DOHH2 (cell line): ENCODE measurements around the gene TBCK.

Experiments
- H3F3A ChIP-seq: fragments of 200-600 bp; sonication (generic), shearing (Covaris generic); 2 replicates; pipeline ENCODE4 v1.6.0; 2016; ENCODE audit warnings: antibody characterized with exemption, mild to moderate bottlenecking; ENCODE audit not compliant: control insufficient read depth, insufficient read depth
- H3K27ac ChIP-seq: fragments of 200-600 bp; sonication (generic); 2 replicates; pipeline ENCODE4 v1.5.1; 2014; ENCODE audit warnings: low read depth, mild to moderate bottlenecking, low read length, moderate library complexity
- H3K27me3 ChIP-seq: fragments of 200-600 bp; sonication (generic); 2 replicates; pipeline ENCODE4 v1.6.1; 2014; ENCODE audit warnings: mild to moderate bottlenecking, low read length, mixed read lengths; ENCODE audit not compliant: control insufficient read depth
- H3K36me3 ChIP-seq: fragments of 200-600 bp; sonication (generic); 2 replicates; pipeline ENCODE4 v1.6.1; 2014; ENCODE audit warnings: mild to moderate bottlenecking, low read length, moderate library complexity, mixed read lengths; ENCODE audit not compliant: control insufficient read depth
- H3K4me1 ChIP-seq: fragments of 200-600 bp; sonication (generic); 2 replicates; pipeline ENCODE4 v1.6.1; 2014; ENCODE audit warnings: mild to moderate bottlenecking, low read length, mixed read lengths; ENCODE audit not compliant: control insufficient read depth
- H3K4me2 ChIP-seq: fragments of 200-600 bp; sonication (generic); 2 replicates; pipeline ENCODE4 v1.6.0; 2014; ENCODE audit warnings: mild to moderate bottlenecking, low read length, moderate library complexity
- H3K4me3 ChIP-seq: fragments of 200-600 bp; sonication (generic); 2 replicates; pipeline ENCODE4 v1.5.1; 2014; ENCODE audit warnings: mild to moderate bottlenecking, low read length, mixed read lengths
- H3K79me2 ChIP-seq: fragments of 200-600 bp; sonication (generic); 2 replicates; pipeline ENCODE4 v1.6.1; 2014; ENCODE audit warnings: mild to moderate bottlenecking, low read length, mixed read lengths; ENCODE audit not compliant: control insufficient read depth
- H3K9me2 ChIP-seq: fragments of 200-600 bp; sonication (generic); replicated peaks from 2 replicates; pipeline ENCODE4 v1.6.1; 2014; ENCODE audit warnings: mild to moderate bottlenecking, low read length, mixed read lengths; ENCODE audit not compliant: control insufficient read depth
- H3K9me3 ChIP-seq: fragments of 200-600 bp; sonication (generic); 2 replicates; pipeline ENCODE4 v1.6.1; 2014; ENCODE audit warnings: antibody characterized with exemption, low read length, mixed read lengths; ENCODE audit not compliant: control insufficient read depth, insufficient read depth
- H4K20me1 ChIP-seq: fragments of 200-600 bp; sonication (generic); 2 replicates; pipeline ENCODE4 v1.6.0; 2014; ENCODE audit warnings: low read depth, mild to moderate bottlenecking, antibody characterized with exemption, low read length, moderate library complexity; ENCODE audit not compliant: control insufficient read depth, insufficient read depth
- EZH2phosphoT487 ChIP-seq: fragments of 200-600 bp; sonication (generic); IDR thresholded peaks from 2 replicates; pipeline ENCODE4 v1.6.1; 2017; ENCODE audit warnings: borderline replicate concordance, mild to moderate bottlenecking, antibody characterized with exemption, low read length, moderate library complexity, mixed read lengths
- TF ChIP-seq, protein P1 (sequence below): fragments of 200-600 bp; sonication (generic); IDR thresholded peaks from one replicate; pipeline ENCODE4 v1.5.1; 2014; ENCODE audit warnings: antibody characterized with exemption, mild to moderate bottlenecking, low read depth, low read length; ENCODE audit not compliant: poor library complexity, severe bottlenecking

The TBCK gene

DNA sequence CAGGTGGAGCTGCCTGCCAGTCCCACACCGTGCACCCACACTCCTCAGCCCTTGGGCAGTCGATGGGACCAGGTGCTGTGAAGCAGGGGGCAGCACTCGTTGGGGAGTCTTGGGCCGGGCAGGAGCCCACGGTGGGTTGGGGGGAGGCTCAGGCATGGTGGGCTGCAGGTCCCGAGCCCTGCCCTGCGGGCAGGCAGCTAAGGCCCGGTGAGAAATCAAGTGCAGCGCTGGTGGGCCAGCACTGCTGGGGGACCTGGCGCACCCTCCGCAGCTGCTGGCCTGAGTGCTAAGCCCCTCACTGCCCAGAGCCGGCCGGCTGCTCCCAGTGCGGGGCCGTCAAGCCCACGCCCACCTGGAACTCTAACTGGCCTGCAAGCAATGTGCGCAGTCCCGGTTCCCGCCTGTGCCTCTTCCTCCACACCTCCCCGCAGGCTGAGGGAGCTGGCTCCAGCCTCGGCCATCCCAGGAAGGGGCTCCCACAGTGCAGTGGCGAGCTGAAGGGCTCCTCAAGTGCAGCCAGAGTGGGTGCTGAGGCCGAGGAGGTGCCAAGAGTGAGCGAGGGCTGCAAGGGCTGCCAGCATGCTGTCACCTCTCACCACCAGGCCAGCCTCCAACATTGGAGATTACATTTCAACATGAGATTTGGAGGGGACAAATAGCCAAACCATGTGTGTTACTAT is 223.5 kb downstream of the TBCK start:
- Histone ChIP-seq H3K27ac (no peak overlapping the region), H3K79me2 (no peaks in the 10 kb centered on the region), H4K20me1 (no peaks in the 10 kb centered on the region), H3K27me3 (no peaks in the 10 kb centered on the region), H3K9me2 (no peaks in the 10 kb centered on the region), H3F3A (no peaks in the 10 kb centered on the region), H3K36me3 (no peaks in the 10 kb centered on the region), H3K4me1 (no peaks in the 10 kb centered on the region), H3K4me3 (no peak overlapping the region), H3K9me3 (peaks cover 7% of the 10 kb centered on the region), H3K4me2 (no peak overlapping the region)
- TF ChIP-seq EZH2phosphoT487, result no peak
- TF ChIP-seq, protein P1, sequence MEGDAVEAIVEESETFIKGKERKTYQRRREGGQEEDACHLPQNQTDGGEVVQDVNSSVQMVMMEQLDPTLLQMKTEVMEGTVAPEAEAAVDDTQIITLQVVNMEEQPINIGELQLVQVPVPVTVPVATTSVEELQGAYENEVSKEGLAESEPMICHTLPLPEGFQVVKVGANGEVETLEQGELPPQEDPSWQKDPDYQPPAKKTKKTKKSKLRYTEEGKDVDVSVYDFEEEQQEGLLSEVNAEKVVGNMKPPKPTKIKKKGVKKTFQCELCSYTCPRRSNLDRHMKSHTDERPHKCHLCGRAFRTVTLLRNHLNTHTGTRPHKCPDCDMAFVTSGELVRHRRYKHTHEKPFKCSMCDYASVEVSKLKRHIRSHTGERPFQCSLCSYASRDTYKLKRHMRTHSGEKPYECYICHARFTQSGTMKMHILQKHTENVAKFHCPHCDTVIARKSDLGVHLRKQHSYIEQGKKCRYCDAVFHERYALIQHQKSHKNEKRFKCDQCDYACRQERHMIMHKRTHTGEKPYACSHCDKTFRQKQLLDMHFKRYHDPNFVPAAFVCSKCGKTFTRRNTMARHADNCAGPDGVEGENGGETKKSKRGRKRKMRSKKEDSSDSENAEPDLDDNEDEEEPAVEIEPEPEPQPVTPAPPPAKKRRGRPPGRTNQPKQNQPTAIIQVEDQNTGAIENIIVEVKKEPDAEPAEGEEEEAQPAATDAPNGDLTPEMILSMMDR, result no peak

DNA sequence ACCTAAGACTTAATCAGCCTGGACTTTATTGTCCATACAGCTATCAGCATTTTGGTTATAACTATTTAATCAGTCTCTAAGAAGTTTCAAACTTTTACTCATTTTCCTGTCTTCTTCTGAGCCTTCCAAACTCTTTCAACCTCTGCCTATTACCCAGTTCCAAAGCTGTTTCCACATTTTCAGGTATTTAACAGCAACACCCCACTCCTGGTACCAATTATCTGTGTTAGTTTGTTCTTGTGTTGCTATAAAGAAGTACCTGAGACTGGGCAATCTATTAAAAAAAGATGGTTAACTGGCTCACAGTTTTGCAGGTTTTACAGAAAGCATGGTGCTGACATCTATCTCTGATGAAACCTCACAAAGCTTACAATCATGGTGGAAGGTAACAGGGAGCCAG is 225.2 kb downstream of the TBCK start:
- no peaks in the 10 kb centered on the region for H3K36me3 ChIP-seq
- no peaks in the 10 kb centered on the region for H3K4me1 ChIP-seq
- no peak overlapping the region for H3K4me2 ChIP-seq
- no peaks in the 10 kb centered on the region for H3K79me2 ChIP-seq
- peaks cover 7% of the 10 kb centered on the region for H3K9me3 ChIP-seq
- no peaks in the 10 kb centered on the region for H3K9me2 ChIP-seq
- H3K27me3 ChIP-seq, result no peaks in the 10 kb centered on the region
- no peaks in the 10 kb centered on the region for H4K20me1 ChIP-seq
- no peak overlapping the region for H3K4me3 ChIP-seq
- no peak overlapping the region for H3K27ac ChIP-seq
- TF ChIP-seq EZH2phosphoT487, result no peak
- TF ChIP-seq, protein P1, result no peak
- no peaks in the 10 kb centered on the region for H3F3A ChIP-seq

DNA sequence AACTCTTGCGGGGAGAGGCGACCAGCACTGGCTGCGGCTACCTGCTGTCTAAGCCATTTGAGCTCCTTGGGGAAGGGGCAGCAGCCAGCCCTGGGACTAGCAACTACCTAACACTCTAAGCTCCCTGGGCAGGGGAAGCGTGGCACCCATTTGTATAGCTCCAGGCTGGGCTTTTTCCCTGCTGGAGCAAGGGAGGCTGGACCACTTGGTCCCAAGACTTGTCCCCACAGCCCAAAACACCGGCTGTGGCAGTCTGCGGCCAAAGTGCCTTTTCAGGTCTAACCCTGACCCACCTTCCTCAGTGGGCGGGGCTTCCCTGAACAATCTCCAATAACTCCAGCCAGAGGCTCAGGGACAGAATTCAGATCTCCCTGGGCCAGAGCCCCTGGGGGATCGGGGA is 232.9 kb downstream of the TBCK start:
- Histone ChIP-seq H3K4me2 (no peak overlapping the region), H3K27me3 (no peaks in the 10 kb centered on the region), H3K27ac (no peak overlapping the region), H3F3A (no peaks in the 10 kb centered on the region), H3K4me3 (no peak overlapping the region), H4K20me1 (no peaks in the 10 kb centered on the region), H3K79me2 (no peaks in the 10 kb centered on the region), H3K9me2 (no peaks in the 10 kb centered on the region), H3K36me3 (no peaks in the 10 kb centered on the region), H3K9me3 (no peaks in the 10 kb centered on the region; the same call in 1 of the 2 replicates), H3K4me1 (no peaks in the 10 kb centered on the region)
- no peak for TF ChIP-seq EZH2phosphoT487
- TF ChIP-seq, protein P1, result no peak
